K562 (cell line): ENCODE measurements around the gene DUSP3. TPM values are rescaled to one million over a fixed set of nuclear protein-coding genes. Genes with fewer than 3 reads are reported as not detected.

Experiments
- ATAC-seq: fragments of 200-7000 bp; cut with Tn5 transposase; 3 replicates; pipeline ENCODE4 v1.9.1; 2020; ENCODE audit warnings: moderate library complexity
- BruUV-seq: library from RNA; stranded (reverse); fragments of 400-500 nt; replicated peaks from 2 replicates; lab custom pipeline; 2021; lab: Mats Ljungman, UMichigan
- CTCF ChIA-PET: fragments of 300-600 bp; formaldehyde crosslinking; extraction: SDS; loops from one replicate; lab custom pipeline; 2021; ENCODE audit warnings: low intra/inter-chr PET ratio; lab: Yijun Ruan, JAX
- POLR2A ChIA-PET: fragments of 300-600, 350-650 bp; sonication (Branson Sonifier 250); formaldehyde crosslinking; extraction: SDS; loops from one replicate; lab custom pipeline; 2021; ENCODE audit warnings: antibody characterized with exemption, inconsistent platforms; lab: Yijun Ruan, JAX
- DNase-seq, 4 experiments: peaks; one replicate each; pipeline versions ENCODE4 v3.0.0 to v3.0.0-alpha.2; 2011 to 2018; ENCODE audit warnings: low spot score in 3 of 4, mixed read lengths in 3 of 4; ENCODE audit errors: extremely low read depth in 1 of 4
- FAIRE-seq: peaks from 2 replicates; lab custom pipeline; 2011; peaks lifted over from hg19 to GRCh38; lab: Jason Lieb, UNC
- H2AFZ ChIP-seq: 2 replicates; pipeline ENCODE4 v1.6.0; 2011; ENCODE audit warnings: low read depth, low read length, control low read depth, inconsistent platforms
- H3K27ac ChIP-seq: fragments of 200-600 bp; 3 replicates; pipeline ENCODE4 v1.8.0; 2011; ENCODE audit warnings: low read depth, mild to moderate bottlenecking, control low read depth, inconsistent platforms, low read length, moderate library complexity, mixed read lengths; ENCODE audit errors: extremely low read depth
- H3K27me3 ChIP-seq, 2 experiments: fragments of 300-600 bp in 1 of 2; 2 replicates in 1 of 2; 3 replicates in 1 of 2; pipeline versions ENCODE4 v1.6.0 to v1.8.0; 2011; ENCODE audit warnings: inconsistent platforms in 2 of 2, low read length in 2 of 2, mild to moderate bottlenecking in 1 of 2, mixed read lengths in 1 of 2, moderate library complexity in 1 of 2; ENCODE audit not compliant: control insufficient read depth in 2 of 2, insufficient read depth in 2 of 2
- H3K36me3 ChIP-seq: fragments of 300-600 bp; 3 replicates; pipeline ENCODE4 v1.8.0; 2011; ENCODE audit warnings: mild to moderate bottlenecking, low read length, inconsistent platforms; ENCODE audit not compliant: control insufficient read depth, insufficient read depth
- H3K4me1 ChIP-seq, 2 experiments: fragments of 200-600 bp in 1 of 2; replicated peaks in 1 of 2; 2 replicates in 1 of 2; 3 replicates in 1 of 2; pipeline versions ENCODE4 v1.5.1 to v1.8.0; 2011; ENCODE audit warnings: inconsistent platforms in 2 of 2, low read length in 2 of 2, mild to moderate bottlenecking in 1 of 2, mixed read lengths in 1 of 2, moderate library complexity in 1 of 2; ENCODE audit not compliant: control insufficient read depth in 2 of 2, insufficient read depth in 2 of 2
- H3K4me2 ChIP-seq: 2 replicates; pipeline ENCODE4 v1.6.1; 2011; ENCODE audit warnings: low read length, control low read depth, inconsistent platforms, mixed read lengths; ENCODE audit not compliant: insufficient read depth
- H3K4me3 ChIP-seq: fragments of 200-600 bp; sonication (generic), shearing (Covaris generic); 2 replicates; pipeline ENCODE4 v1.5.1; 2016; ENCODE audit warnings: control low read depth, inconsistent platforms
- H3K79me2 ChIP-seq: fragments of 200-600 bp; 3 replicates; pipeline ENCODE4 v1.8.0; 2011; ENCODE audit warnings: low read length, inconsistent platforms; ENCODE audit not compliant: control insufficient read depth, insufficient read depth
- H3K9ac ChIP-seq, 2 experiments: 2 replicates each; pipeline versions ENCODE4 v1.6.0 to v1.6.1; 2011; ENCODE audit warnings: low read depth in 2 of 2, low read length in 2 of 2, control low read depth in 1 of 2, inconsistent platforms in 1 of 2, mild to moderate bottlenecking in 1 of 2, mixed read lengths in 1 of 2; ENCODE audit not compliant: insufficient read depth in 1 of 2
- H3K9me1 ChIP-seq: one replicate; pipeline ENCODE4 v1.6.0; 2011; ENCODE audit warnings: inconsistent platforms, mild to moderate bottlenecking, low read length, moderate library complexity; ENCODE audit not compliant: control insufficient read depth, insufficient read depth
- H3K9me3 ChIP-seq: replicated peaks from 2 replicates; pipeline ENCODE4 v1.5.1; 2011; ENCODE audit warnings: low read depth, low read length, inconsistent platforms; ENCODE audit not compliant: control insufficient read depth, insufficient read depth
- H4K20me1 ChIP-seq: replicated peaks from 2 replicates; pipeline ENCODE4 v1.6.1; 2011; ENCODE audit warnings: low read length, inconsistent platforms, mixed read lengths; ENCODE audit not compliant: control insufficient read depth, insufficient read depth
- DIDO1 ChIP-seq: fragments of 450-650 bp; IDR thresholded peaks from 2 replicates; pipeline ENCODE4 v1.6.1; 2016; ENCODE audit warnings: low read depth, missing biosample characterization, missing genetic modification characterization
- E2F4 ChIP-seq: sonication (generic); formaldehyde crosslinking; IDR thresholded peaks from 2 replicates; pipeline ENCODE4 v1.8.0; 2022; ENCODE audit warnings: mild to moderate bottlenecking, low read depth, missing genetic modification reagents
- GATAD2A ChIP-seq: fragments of 450-650 bp; IDR thresholded peaks from 2 replicates; pipeline ENCODE4 v1.6.1; 2017
- MCM2 ChIP-seq: fragments of 450-650 bp; IDR thresholded peaks from 2 replicates; pipeline ENCODE4 v1.6.1; 2017; ENCODE audit warnings: low read depth, mild to moderate bottlenecking
- RBM25 ChIP-seq: fragments of 200-400 bp; formaldehyde crosslinking; IDR thresholded peaks from 2 replicates; pipeline ENCODE4 v1.6.1; 2018; ENCODE audit warnings: low read length, low read depth, moderate library complexity; ENCODE audit not compliant: severe bottlenecking
- RBM34 ChIP-seq: fragments of 200-400 bp; formaldehyde crosslinking; IDR thresholded peaks from 2 replicates; pipeline ENCODE4 v1.6.1; 2018; ENCODE audit warnings: low read length, borderline replicate concordance; ENCODE audit not compliant: insufficient read depth
- SIX5 ChIP-seq, 2 experiments: IDR thresholded peaks; 2 replicates each; pipeline ENCODE4 v1.6.1; 2011; ENCODE audit warnings: low read length in 2 of 2, borderline replicate concordance in 1 of 2, low read depth in 1 of 2, mild to moderate bottlenecking in 1 of 2, moderate library complexity in 1 of 2; ENCODE audit not compliant: insufficient read depth in 1 of 2
- SMAD1 ChIP-seq: fragments of 150-350 bp; IDR thresholded peaks from 2 replicates; pipeline ENCODE4 v1.6.1; 2014; ENCODE audit warnings: low read length, low read depth; ENCODE audit not compliant: partially characterized antibody
- SRSF1 ChIP-seq: fragments of 200-400 bp; formaldehyde crosslinking; IDR thresholded peaks from 2 replicates; pipeline ENCODE4 v1.6.1; 2017; ENCODE audit warnings: mild to moderate bottlenecking, low read depth, low read length, moderate library complexity
- TARDBP ChIP-seq: fragments of 450-650 bp; IDR thresholded peaks from 2 replicates; pipeline ENCODE4 v1.6.1; 2016
- TGIF2 ChIP-seq: sonication (generic); formaldehyde crosslinking; IDR thresholded peaks from 2 replicates; pipeline ENCODE4 v1.8.1; 2022; ENCODE audit warnings: mild to moderate bottlenecking, missing genetic modification reagents, moderate library complexity
- TRIM24 ChIP-seq, 2 experiments: fragments of 450-650 bp; IDR thresholded peaks; 2 replicates each; pipeline ENCODE4 v1.6.1; 2016
- ZBED1 ChIP-seq: IDR thresholded peaks from 2 replicates; pipeline ENCODE4 v1.6.1; 2014
- ZNF143 ChIP-seq: sonication (generic); formaldehyde crosslinking; IDR thresholded peaks from 2 replicates; pipeline ENCODE4 v1.9.0; 2022; ENCODE audit warnings: mild to moderate bottlenecking, missing genetic modification reagents
- ZNF395 ChIP-seq: fragments of 200-800 bp; sonication (Bioruptor generic); IDR thresholded peaks from 2 replicates; pipeline ENCODE4 v1.6.1; 2017; ENCODE audit warnings: missing genetic modification characterization, missing compliant biosample characterization
- ZNF41 ChIP-seq: fragments of 250-450 bp; sonication (Bioruptor Pico); conservative IDR thresholded peaks from 2 replicates; pipeline ENCODE4 v1.4.0; 2020; ENCODE audit warnings: mild to moderate bottlenecking
- WGBS: fragments of 100-300 bp; shearing (Covaris generic); methylation state at CpG from one replicate; pipeline ENCODE4 v1.1.6; 2016; ENCODE audit warnings: low coverage, mixed read lengths; ENCODE audit not compliant: insufficient coverage; ENCODE audit errors: missing lambda C conversion rate; 5-methylcytosine and 5-hydroxymethylcytosine counted together
- in situ Hi-C: fragments of 300-500 bp; cut with MboI; formaldehyde crosslinking; loops from 4 replicates; pipeline ENCODE4 v1.15.0; 2018; ENCODE audit warnings: inconsistent platforms, mixed read lengths
- intact Hi-C: fragments of 100-400 bp; cut with micrococcal nuclease; formaldehyde crosslinking; loops from 2 replicates; pipeline ENCODE4 v1.14.2; 2022
- polyA plus RNA-seq, 8 experiments: library from polyadenylated mRNA; depleted of rRNA in 4 of 8; stranded (reverse) in 5 of 8; unstranded in 3 of 8; fragments of >200 nt; fragmentation: Nextera tagmentation in 2 of 8; fragmentation: Illumina TruSeq in 1 of 8; extraction: Ambion mirVana in 2 of 8; extraction: Trizol in 1 of 8; gene quantifications; 2 replicates each; pipeline versions ENCODE4 v1.2.1 to v1.2.3, GENCODE V29; 2011 to 2014; ENCODE audit warnings: inconsistent platforms in 1 of 8, missing spikeins in 1 of 8
- total RNA-seq, 7 experiments: library from RNA; depleted of rRNA in 6 of 7; stranded (reverse); fragments of >200 nt in 6 of 7; fragmentation: Illumina TruSeq in 2 of 7; extraction: Trizol in 2 of 7; gene quantifications; 2 replicates each; pipeline versions ENCODE4 v1.2.1 to v1.2.3, GENCODE V29; 2011 to 2021; ENCODE audit warnings: low replicate concordance in 1 of 7

Gene DUSP3
- total and polyA plus RNA-seq, 9 of the 15 experiments (the other 6 are each of a cell fraction or from before 2014, with no cell fraction given): 4.1 to 19.8 (median 12.3) TPM

- ChIA-PET POLR2A (interaction anchor here (0.9 kb wide), 3 partner anchors 10 to 67 kb away, joined by 3 to 4 read pairs (median 3); no protein-coding TSS in a partner anchor), CTCF (interaction anchor here (0.7 to 1.3 kb wide), 2 partner anchors 67 to 260 kb away, joined by 4 to 5 read pairs; no protein-coding TSS in a partner anchor)
- peak overlapping the region; percentile 95 for H2AFZ ChIP-seq
- H3K27ac ChIP-seq: no peak overlapping the region
- H3K9me1 ChIP-seq: peaks cover 3% of the 10 kb centered on the region
- H3K9ac ChIP-seq: peak overlapping the region; percentile 54 to 95; a peak in 3 of 4 replicates
- peak overlapping the region; percentile 84 for H3K4me2 ChIP-seq
- peaks cover 7 to 20% of the 10 kb centered on the region in 2 experiments; a peak in 4 of 5 replicates for H3K4me1 ChIP-seq
- in situ Hi-C loops: no loop called here
- BruUV-seq: no TSS peak
- DNase-seq (no peak), FAIRE-seq (peak; percentile 23), ATAC-seq (peak; percentile 66)
- intact Hi-C loops: loop anchor here (2.0 kb wide), 1 partner anchor 67 kb away; the partner anchor contains the start of gene CD300LG
- H3K27me3 ChIP-seq: peaks cover 27 to 45% of the 10 kb centered on the region in 2 experiments
- H3K4me3 ChIP-seq: peak overlapping the region; percentile 73
- H3K79me2 ChIP-seq: no peaks in the 10 kb centered on the region
- no peaks in the 10 kb centered on the region for H3K9me3 ChIP-seq
- H4K20me1 ChIP-seq: no peaks in the 10 kb centered on the region
- H3K36me3 ChIP-seq: peaks cover 11% of the 10 kb centered on the region; the same call in 1 of the 3 replicates
- WGBS: 2% methylated on average over 25 of the region's 26 CpGs
- TF ChIP-seq TARDBP (0 out of 2 replicates have a peak, but pooled peaks have one; percentile 55), TGIF2 (CRISPR knock-in tag) (no peak), RBM25 (no peak), SMAD1 (no peak), DIDO1 (no peak), ZNF143 (no peak), ZBED1 (no peak), SRSF1 (no peak), MCM2 (no peak), ZNF395 (CRISPR knock-in tag) (0 out of 2 replicates have a peak, but pooled peaks have one; percentile 3), TRIM24 (IDR thresholded peaks at IDR 0.05) (no peak), GATAD2A (peak; percentile 21; the same call in 1 of the 2 replicates), E2F4 (CRISPR knock-in tag) (no peak), RBM34 (no peak), ZNF41 (CRISPR knock-in tag) (no peak), SIX5 (IDR thresholded peaks at IDR 0.05; ENCODE audit: borderline replicate concordance in 1 of 2, insufficient read depth in 1 of 2, low read depth in 1 of 2, low read length in 2 of 2) (no peak)
Measured at GRCh38 chr17:43779145-43780125, 658 bp upstream of the DUSP3 start.
